Measurements from ENCODE around the gene CPNE4. TPM values are rescaled to one million over a fixed set of nuclear protein-coding genes. Genes with fewer than 3 reads are reported as not detected.

CPNE4 gene
- total RNA-seq, 2 donors from 2014 or later = 0.16 TPM; not detected in 1

DNA sequence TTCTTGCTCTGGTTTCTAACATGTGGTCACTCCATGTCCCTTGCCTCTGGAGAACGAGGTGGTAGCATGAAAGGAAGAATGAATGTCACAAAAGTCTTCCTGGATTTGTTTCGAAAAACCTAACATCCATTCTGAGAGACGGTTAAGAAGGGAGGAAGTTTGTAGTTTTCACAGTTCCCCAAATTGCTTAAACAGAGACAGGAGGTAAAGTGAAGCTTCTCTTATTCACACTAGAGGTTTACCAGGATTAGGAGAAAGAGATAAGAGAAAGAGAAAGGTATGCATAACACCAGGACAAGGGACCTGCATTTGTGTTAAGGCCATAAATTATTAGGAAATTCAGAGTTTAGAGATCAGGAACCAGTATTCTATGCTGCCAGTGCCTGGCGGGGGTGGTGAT is 228.1 kb downstream of the CPNE4 start:
- no peak for DNase-seq
- Histone ChIP-seq H3K27ac (no peak overlapping the region), H3K4me1 (no peaks in the 10 kb centered on the region), H3K27me3 (no peaks in the 10 kb centered on the region), H3K36me3 (no peaks in the 10 kb centered on the region), H3K9ac (ENCODE audit: low read depth in 2 of 2, low read length in 2 of 2) (no peak overlapping the region), H3K9me3 (no peaks in the 10 kb centered on the region), H3K4me3 (no peak overlapping the region)
- no peak for TF ChIP-seq CTCF (IDR thresholded peaks at IDR 0.05)
- intact Hi-C loops (cut with DNase I) = no loop called here

DNA sequence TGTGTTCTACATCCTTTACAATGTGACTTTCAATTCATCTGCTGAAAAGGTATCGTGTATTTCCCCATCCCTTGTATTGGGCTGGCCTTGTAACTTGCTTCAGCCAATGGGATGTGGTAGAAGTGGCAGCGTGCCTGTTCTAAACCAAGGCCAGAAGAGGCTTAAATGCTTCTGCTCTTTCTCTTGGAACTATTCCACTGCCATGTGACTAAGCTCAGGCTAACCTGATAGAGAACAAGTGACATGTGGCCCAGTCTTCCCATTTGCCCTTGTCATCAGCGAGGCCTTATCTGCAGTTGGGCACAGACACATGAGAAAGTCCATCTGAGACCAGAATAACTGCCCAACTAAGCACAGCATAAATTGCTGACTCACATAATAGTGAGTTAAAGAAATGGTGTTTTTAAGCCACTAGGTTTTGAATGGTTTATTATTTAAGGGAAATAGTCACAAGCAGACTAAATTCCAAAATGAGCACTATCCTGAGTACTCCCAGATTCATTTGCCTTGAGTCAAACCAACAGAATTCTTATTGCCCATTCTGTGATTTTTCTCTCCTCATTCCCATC is 230.2 kb downstream of the CPNE4 start:
- TF ChIP-seq CTCF (IDR thresholded peaks at IDR 0.05) = no peak
- no peaks in the 10 kb centered on the region for H3K4me1 ChIP-seq
- H3K36me3 ChIP-seq = no peaks in the 10 kb centered on the region
- H3K27ac ChIP-seq = no peak overlapping the region
- DNase-seq = no peak
- no peaks in the 10 kb centered on the region for H3K27me3 ChIP-seq
- intact Hi-C loops (cut with DNase I) = no loop called here
- no peaks in the 10 kb centered on the region for H3K9me3 ChIP-seq
- no peak overlapping the region for H3K4me3 ChIP-seq
- H3K9ac ChIP-seq (ENCODE audit: low read depth in 2 of 2, low read length in 2 of 2) = no peak overlapping the region

DNA sequence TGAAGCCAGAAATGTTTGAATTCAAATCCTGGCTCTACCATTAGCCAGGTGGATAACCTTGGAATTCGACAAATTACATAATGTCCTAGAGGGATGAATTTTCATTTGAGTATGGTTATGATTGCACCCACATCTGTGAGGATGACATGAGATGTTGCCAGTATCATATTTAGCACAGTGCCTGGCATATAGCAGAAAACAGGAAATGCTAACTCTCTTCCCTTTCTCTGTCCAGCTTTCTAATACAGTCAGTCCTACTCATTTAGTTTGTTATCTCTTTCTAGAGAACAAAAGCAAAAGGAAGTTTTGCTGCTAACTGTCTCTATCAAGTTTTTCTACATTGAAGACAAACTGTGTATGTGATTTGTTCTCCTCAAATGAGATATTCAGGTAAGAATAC is 231.7 kb downstream of the CPNE4 start:
- no peak for DNase-seq
- Histone ChIP-seq H3K27me3 (no peaks in the 10 kb centered on the region), H3K9me3 (no peaks in the 10 kb centered on the region), H3K36me3 (no peaks in the 10 kb centered on the region), H3K4me3 (no peak overlapping the region), H3K27ac (no peak overlapping the region), H3K9ac (ENCODE audit: low read depth in 2 of 2, low read length in 2 of 2) (no peak overlapping the region), H3K4me1 (no peaks in the 10 kb centered on the region)
- intact Hi-C loops (cut with DNase I) = no loop called here
- no peak for TF ChIP-seq CTCF (IDR thresholded peaks at IDR 0.05)

DNA sequence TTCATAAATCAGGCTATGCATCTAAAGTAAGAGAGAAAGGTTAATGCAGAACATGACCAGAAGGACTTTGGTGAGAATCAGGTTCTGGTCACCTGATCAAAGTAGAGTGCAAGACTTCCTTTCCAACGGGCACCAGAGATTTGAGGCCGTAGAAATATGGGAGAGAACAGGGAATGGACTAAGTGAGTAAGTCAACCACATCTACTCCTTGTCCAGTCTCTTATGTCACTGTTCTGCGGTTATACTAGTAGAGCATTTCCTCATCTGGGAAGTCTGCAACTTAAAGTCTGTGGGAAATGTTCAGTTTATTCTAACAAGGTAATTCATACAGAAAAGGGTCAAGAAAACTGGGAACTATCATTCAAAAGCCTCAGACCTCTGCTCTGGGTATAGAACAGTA is 232.8 kb downstream of the CPNE4 start:
- intact Hi-C loops (cut with DNase I) = no loop called here
- H3K9me3 ChIP-seq = no peaks in the 10 kb centered on the region
- DNase-seq = no peak
- H3K36me3 ChIP-seq = no peaks in the 10 kb centered on the region
- H3K27me3 ChIP-seq = no peaks in the 10 kb centered on the region
- H3K4me3 ChIP-seq = no peak overlapping the region
- no peak overlapping the region for H3K27ac ChIP-seq
- no peaks in the 10 kb centered on the region for H3K4me1 ChIP-seq
- no peak overlapping the region for H3K9ac ChIP-seq (ENCODE audit: low read depth in 2 of 2, low read length in 2 of 2)
- no peak for TF ChIP-seq CTCF (IDR thresholded peaks at IDR 0.05)

GRCh38 chr3:131801566-131801965 is 233.2 kb downstream of the CPNE4 start:
- TF ChIP-seq CTCF (IDR thresholded peaks at IDR 0.05) = no peak
- Histone ChIP-seq H3K4me3 (no peak overlapping the region), H3K27me3 (no peaks in the 10 kb centered on the region), H3K9ac (ENCODE audit: low read depth in 2 of 2, low read length in 2 of 2) (no peak overlapping the region), H3K4me1 (no peaks in the 10 kb centered on the region), H3K9me3 (no peaks in the 10 kb centered on the region), H3K27ac (no peak overlapping the region), H3K36me3 (no peaks in the 10 kb centered on the region)
- intact Hi-C loops (cut with DNase I) = no loop called here
- DNase-seq = no peak
